DMS53 treated with DMSO at 0.1 percent for 48 hours (cell line): ENCODE results near the gene FCRL1.
A peak's percentile ranks its signal among the peaks of the same experiment; 100 is the strongest.

ENCODE experiments used
- DNase-seq: peaks from one replicate; lab custom pipeline; 2025; ENCODE audit not compliant: unreplicated experiment; lab: John Stamatoyannopoulos, UW

FCRL1 gene

GRCh38 chr1:157819896-157820295, at the start of gene FCRL1:
FCRL1 (minus strand) TSS chr1:157820120; CDS start chr1:157820037, 83 bp downstream.
- no peak for DNase-seq

- DNase-seq = no peak
Observed at GRCh38 chr1:157868654-157869053, 48.7 kb upstream of the FCRL1 start.

GRCh38 chr1:157862114-157863070, 42.5 kb upstream of the FCRL1 start:
- DNase-seq = peak; percentile 26

- DNase-seq = no peak
Observed at GRCh38 chr1:157856538-157856937, 36.6 kb upstream of the FCRL1 start.

GRCh38 chr1:157852476-157852875, 32.6 kb upstream of the FCRL1 start:
- DNase-seq = no peak

GRCh38 chr1:157849229-157849875, 29.4 kb upstream of the FCRL1 start:
- DNase-seq = no peak

GRCh38 chr1:157844089-157844830, 24.3 kb upstream of the FCRL1 start:
- DNase-seq = no peak

GRCh38 chr1:157842939-157843338, 23.0 kb upstream of the FCRL1 start:
- DNase-seq = no peak

- no peak for DNase-seq
Observed at GRCh38 chr1:157841708-157842107, 21.8 kb upstream of the FCRL1 start, which contains the start of gene CD5L. CD5L (minus strand) TSS chr1:157841808; CDS start chr1:157841701, 107 bp downstream.

GRCh38 chr1:157838966-157839365, 19.0 kb upstream of the FCRL1 start:
- no peak for DNase-seq

GRCh38 chr1:157834430-157834829, 14.5 kb upstream of the FCRL1 start:
- DNase-seq = no peak

- DNase-seq = no peak
Observed at GRCh38 chr1:157833145-157833544, 13.2 kb upstream of the FCRL1 start.

- DNase-seq = no peak
Observed at GRCh38 chr1:157831968-157832626, 12.2 kb upstream of the FCRL1 start.

- DNase-seq = no peak
Observed at GRCh38 chr1:157830887-157831286, 11.0 kb upstream of the FCRL1 start.

- no peak for DNase-seq
Observed at GRCh38 chr1:157829711-157830110, 9.8 kb upstream of the FCRL1 start.

GRCh38 chr1:157829210-157829609, 9.3 kb upstream of the FCRL1 start:
- no peak for DNase-seq

GRCh38 chr1:157820299-157820698, 379 bp upstream of the FCRL1 start:
- no peak for DNase-seq

- no peak for DNase-seq
Observed at GRCh38 chr1:157819215-157819614, 705 bp downstream of the FCRL1 start.

GRCh38 chr1:157813269-157813668, 6.7 kb downstream of the FCRL1 start:
- DNase-seq = no peak

- DNase-seq = no peak
Observed at GRCh38 chr1:157806431-157807149, 13.3 kb downstream of the FCRL1 start.
